Caco-2 (cell line): Measurements from ENCODE around the gene DENND2C. TPM values are rescaled to one million over a fixed set of nuclear protein-coding genes. Genes with fewer than 3 reads are reported as not detected.

Source experiments
- BruUV-seq: library from RNA; stranded (reverse); fragments of 400-500 nt; replicated peaks from 2 replicates; lab custom pipeline; 2021; lab: Mats Ljungman, UMichigan
- CTCF ChIA-PET: fragments of 300-600 bp; sonication (Branson Sonifier 250); formaldehyde crosslinking; loops from one replicate; lab custom pipeline; 2022; ENCODE audit warnings: antibody characterized with exemption; lab: Charles Lee
- POLR2A ChIA-PET: fragments of 300-600 bp; sonication (Branson Sonifier 250); formaldehyde crosslinking; loops from one replicate; lab custom pipeline; 2022; ENCODE audit warnings: antibody characterized with exemption; lab: Charles Lee
- DNase-seq, 2 experiments: peaks; one replicate each; pipeline versions ENCODE4 v3.0.0 to v3.0.0-alpha.2; 2020 to 2022
- H3K27me3 ChIP-seq: replicated peaks from 2 replicates; pipeline ENCODE4 v1.6.0; 2011; ENCODE audit warnings: low read length; ENCODE audit not compliant: control insufficient read depth, insufficient read depth
- H3K36me3 ChIP-seq: 2 replicates; pipeline ENCODE4 v1.5.1; 2011; ENCODE audit warnings: low read length; ENCODE audit not compliant: control insufficient read depth, insufficient read depth
- H3K4me1 ChIP-seq: fragments of 250-450 bp; sonication (Bioruptor Pico); 2 replicates; pipeline ENCODE4 v1.5.1; 2020; ENCODE audit warnings: mild to moderate bottlenecking
- H3K4me3 ChIP-seq: 2 replicates; pipeline ENCODE4 v1.5.1; 2011; ENCODE audit warnings: low read depth, mild to moderate bottlenecking, control low read depth, low read length
- H3K9me3 ChIP-seq: fragments of 250-450 bp; sonication (Bioruptor Pico); 2 replicates; pipeline ENCODE4 v1.5.1; 2020; ENCODE audit warnings: mild to moderate bottlenecking, moderate library complexity
- H3K27ac Mint-ChIP-seq: one replicate; pipeline ENCODE4 v1.8.0; 2022; ENCODE audit warnings: mixed read lengths; ENCODE audit not compliant: unreplicated experiment
- H3K27me3 Mint-ChIP-seq: one replicate; pipeline ENCODE4 v1.8.0; 2022; ENCODE audit warnings: mixed read lengths; ENCODE audit not compliant: insufficient read depth, unreplicated experiment
- H3K36me3 Mint-ChIP-seq: one replicate; pipeline ENCODE4 v1.8.0; 2022; ENCODE audit warnings: mild to moderate bottlenecking, mixed read lengths; ENCODE audit not compliant: insufficient read depth, unreplicated experiment
- H3K4me1 Mint-ChIP-seq: one replicate; pipeline ENCODE4 v1.8.0; 2022; ENCODE audit warnings: low read depth, mixed read lengths; ENCODE audit not compliant: unreplicated experiment
- H3K4me3 Mint-ChIP-seq: one replicate; pipeline ENCODE4 v1.8.0; 2022; ENCODE audit warnings: mild to moderate bottlenecking, moderate library complexity, mixed read lengths; ENCODE audit not compliant: unreplicated experiment
- H3K9me3 Mint-ChIP-seq: one replicate; pipeline ENCODE4 v1.8.0; 2022; ENCODE audit warnings: mixed read lengths; ENCODE audit not compliant: unreplicated experiment
- intact Hi-C: fragments of 100-400 bp; cut with micrococcal nuclease; formaldehyde crosslinking; loops from one replicate; pipeline ENCODE4 v1.10.0; 2022; ENCODE audit not compliant: unreplicated experiment
- total RNA-seq: library from RNA; stranded (reverse); gene quantifications from 2 replicates; pipeline ENCODE4 v1.2.3, GENCODE V29; 2022
- TF ChIP-seq, protein P1 (sequence below), 2 experiments: fragments of 200-600 bp in 1 of 2; IDR thresholded peaks; 1 replicate in 1 of 2; 2 replicates in 1 of 2; pipeline versions ENCODE4 v1.5.1 to v1.8.0; 2011 to 2022; ENCODE audit warnings: antibody characterized with exemption in 1 of 2, control low read depth in 1 of 2, inconsistent platforms in 1 of 2, low read depth in 1 of 2, low read length in 1 of 2, mild to moderate bottlenecking in 1 of 2, moderate library complexity in 1 of 2; ENCODE audit not compliant: insufficient read depth in 1 of 2, severe bottlenecking in 1 of 2, unreplicated experiment in 1 of 2

The DENND2C gene
- total RNA-seq, 1 experiment from 2014 or later, result 1.1 TPM

DNA sequence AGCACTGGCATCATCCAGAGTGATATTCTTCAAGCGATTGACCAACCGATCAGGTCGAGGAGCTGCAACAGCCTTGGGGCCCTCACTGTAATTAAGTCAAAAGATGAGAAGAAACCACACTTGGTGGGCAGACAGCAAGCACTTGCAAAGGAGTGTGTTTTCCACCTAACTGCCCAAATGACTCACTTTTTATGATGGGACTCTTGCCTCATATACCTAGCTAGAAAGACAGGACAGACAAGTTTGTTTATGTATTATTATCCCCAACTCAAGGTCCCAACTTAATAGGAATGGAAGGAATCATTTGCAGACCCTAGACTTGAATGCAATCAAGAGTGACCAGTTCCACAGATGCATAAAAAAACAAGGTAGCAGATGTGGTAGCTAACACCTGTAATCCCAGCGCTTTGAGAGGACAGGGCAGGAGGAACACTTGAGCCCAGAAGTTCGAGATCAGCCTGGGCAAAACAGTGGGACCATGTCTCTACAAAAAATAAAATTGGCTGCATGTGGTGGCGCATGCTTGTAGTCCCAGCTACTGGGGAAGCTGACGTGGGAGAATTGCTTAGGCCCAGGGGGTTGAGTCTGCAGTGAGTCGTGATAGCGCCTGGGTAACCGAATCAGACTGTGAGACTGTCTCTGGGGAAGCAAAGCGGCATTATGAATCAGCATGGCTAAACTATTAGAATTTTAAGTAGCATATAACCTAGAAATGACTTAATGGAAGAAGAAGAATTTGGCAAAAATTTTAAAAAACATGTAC is 49.0 kb upstream of the DENND2C start:
- DNase-seq, result no peak
- H3K9me3 ChIP-seq, result no peaks in the 10 kb centered on the region
- Mint-ChIP-seq H3K4me3 (no peak overlapping the region), H3K36me3 (peaks cover 67% of the 10 kb centered on the region), H3K9me3 (no peaks in the 10 kb centered on the region), H3K27me3 (no peaks in the 10 kb centered on the region), H3K4me1 (no peaks in the 10 kb centered on the region), H3K27ac (peak overlapping the region; percentile 35)
- no peaks in the 10 kb centered on the region for H3K36me3 ChIP-seq
- peaks cover 4% of the 10 kb centered on the region; the same call in 1 of the 2 replicates for H3K4me1 ChIP-seq
- TF ChIP-seq, protein P1, sequence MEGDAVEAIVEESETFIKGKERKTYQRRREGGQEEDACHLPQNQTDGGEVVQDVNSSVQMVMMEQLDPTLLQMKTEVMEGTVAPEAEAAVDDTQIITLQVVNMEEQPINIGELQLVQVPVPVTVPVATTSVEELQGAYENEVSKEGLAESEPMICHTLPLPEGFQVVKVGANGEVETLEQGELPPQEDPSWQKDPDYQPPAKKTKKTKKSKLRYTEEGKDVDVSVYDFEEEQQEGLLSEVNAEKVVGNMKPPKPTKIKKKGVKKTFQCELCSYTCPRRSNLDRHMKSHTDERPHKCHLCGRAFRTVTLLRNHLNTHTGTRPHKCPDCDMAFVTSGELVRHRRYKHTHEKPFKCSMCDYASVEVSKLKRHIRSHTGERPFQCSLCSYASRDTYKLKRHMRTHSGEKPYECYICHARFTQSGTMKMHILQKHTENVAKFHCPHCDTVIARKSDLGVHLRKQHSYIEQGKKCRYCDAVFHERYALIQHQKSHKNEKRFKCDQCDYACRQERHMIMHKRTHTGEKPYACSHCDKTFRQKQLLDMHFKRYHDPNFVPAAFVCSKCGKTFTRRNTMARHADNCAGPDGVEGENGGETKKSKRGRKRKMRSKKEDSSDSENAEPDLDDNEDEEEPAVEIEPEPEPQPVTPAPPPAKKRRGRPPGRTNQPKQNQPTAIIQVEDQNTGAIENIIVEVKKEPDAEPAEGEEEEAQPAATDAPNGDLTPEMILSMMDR (IDR thresholded peaks at IDR 0.05; ENCODE audit: insufficient read depth in 1 of 2, low read depth in 1 of 2, low read length in 1 of 2, severe bottlenecking in 1 of 2, unreplicated experiment in 1 of 2), result no peak
- ChIA-PET CTCF (no interaction called here), POLR2A (no interaction called here)
- intact Hi-C loops, result no loop called here
- no peaks in the 10 kb centered on the region for H3K27me3 ChIP-seq
- no peak overlapping the region for H3K4me3 ChIP-seq
- BruUV-seq, result no TSS peak

DNA sequence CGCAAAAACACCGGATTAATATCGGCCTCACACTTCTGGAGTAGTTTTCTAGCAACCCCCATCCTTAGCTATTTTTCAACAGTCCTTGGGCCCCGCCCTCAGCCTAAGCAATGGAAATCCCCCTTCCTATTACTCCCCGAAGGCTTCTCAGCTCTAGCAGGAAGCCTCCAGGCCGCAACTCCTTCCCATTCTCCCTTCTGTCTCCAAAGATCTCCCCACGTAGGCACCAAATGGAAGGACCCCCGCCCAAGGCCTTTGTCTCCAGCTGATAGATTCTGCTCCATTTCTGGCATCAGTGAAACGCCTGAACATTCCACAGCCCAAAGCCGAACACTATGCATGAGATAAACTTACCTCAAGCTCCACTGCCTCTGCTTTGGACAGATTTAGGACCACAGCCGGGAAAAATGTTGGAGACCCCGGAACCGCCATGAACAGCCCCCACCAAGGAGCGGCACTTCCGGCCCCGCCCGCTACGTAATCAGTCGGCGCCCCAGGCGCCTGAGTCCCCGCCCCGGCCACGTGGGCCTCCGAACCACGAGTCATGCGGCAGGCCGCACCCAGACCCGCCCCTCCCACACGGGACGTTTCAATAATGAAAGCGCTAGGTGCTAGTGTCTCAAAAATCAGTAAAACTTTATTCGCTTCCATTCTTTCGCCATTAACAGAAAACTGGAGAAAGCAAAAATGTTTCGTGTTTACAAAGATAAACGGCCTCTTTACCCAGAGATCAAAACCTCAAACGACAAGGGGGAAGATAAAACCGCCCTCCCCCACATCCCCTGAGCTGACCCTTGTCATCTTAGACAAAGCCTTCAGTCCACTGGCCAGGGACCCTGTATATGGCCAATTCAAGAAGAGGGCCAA is 46.7 kb upstream of the DENND2C start, which contains the start of gene NRAS:
Gene NRAS, minus strand, starts transcription at position 468 of the 867 bp plus-strand sequence. CDS start 611 bp downstream, outside the sequence.
- no peaks in the 10 kb centered on the region for H3K27me3 Mint-ChIP-seq
- H3K9me3 Mint-ChIP-seq, result no peaks in the 10 kb centered on the region
- no peaks in the 10 kb centered on the region for H3K36me3 ChIP-seq
- peak within 1 kb of the TSS; percentile 89 for H3K4me3 Mint-ChIP-seq
- H3K27me3 ChIP-seq, result no peaks in the 10 kb centered on the region
- CTCF ChIA-PET, result no interaction called here
- H3K4me1 Mint-ChIP-seq, result no peaks in the 10 kb centered on the region
- TF ChIP-seq, protein P1 (IDR thresholded peaks at IDR 0.05; ENCODE audit: insufficient read depth in 1 of 2, low read depth in 1 of 2, low read length in 1 of 2, severe bottlenecking in 1 of 2, unreplicated experiment in 1 of 2), result no peak
- BruUV-seq, result no TSS peak
- POLR2A ChIA-PET, result interaction anchor here (1.0 kb wide), 1 partner anchor 64 kb away, joined by 3 read pairs; the partner anchor contains the start of gene SIKE1
- H3K27ac Mint-ChIP-seq, result peak within 1 kb of the TSS; percentile 97
- H3K4me1 ChIP-seq, result peaks cover 4% of the 10 kb centered on the region; the same call in 1 of the 2 replicates
- H3K4me3 ChIP-seq, result peak within 1 kb of the TSS; percentile 55
- H3K9me3 ChIP-seq, result no peaks in the 10 kb centered on the region
- H3K36me3 Mint-ChIP-seq, result peaks cover 60% of the 10 kb centered on the region
- peak; percentile 86 to 91 for DNase-seq
- intact Hi-C loops, result loop anchor here (1.0 kb wide), 1 partner anchor 46 kb away; the partner anchor contains the start of gene DENND2C

DNA sequence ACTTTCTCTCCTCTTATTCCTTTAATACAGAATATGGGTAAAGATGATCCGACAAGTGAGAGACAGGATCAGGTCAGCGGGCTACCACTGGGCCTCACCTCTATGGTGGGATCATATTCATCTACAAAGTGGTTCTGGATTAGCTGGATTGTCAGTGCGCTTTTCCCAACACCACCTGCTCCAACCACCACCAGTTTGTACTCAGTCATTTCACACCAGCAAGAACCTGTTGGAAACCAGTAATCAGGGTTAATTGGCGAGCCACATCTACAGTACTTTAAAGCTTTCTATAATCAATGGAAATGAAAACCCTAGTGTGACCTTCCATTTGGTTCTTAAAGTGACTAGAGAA is 46.1 kb upstream of the DENND2C start:
- Histone ChIP-seq H3K4me1 (peaks cover 4% of the 10 kb centered on the region; the same call in 1 of the 2 replicates), H3K9me3 (no peaks in the 10 kb centered on the region), H3K36me3 (no peaks in the 10 kb centered on the region), H3K4me3 (peak overlapping the region; percentile 55), H3K27me3 (no peaks in the 10 kb centered on the region)
- no peaks in the 10 kb centered on the region for H3K4me1 Mint-ChIP-seq
- BruUV-seq, result no TSS peak
- H3K9me3 Mint-ChIP-seq, result no peaks in the 10 kb centered on the region
- H3K36me3 Mint-ChIP-seq, result peaks cover 54% of the 10 kb centered on the region
- intact Hi-C loops, result loop anchor here (1.0 kb wide), 1 partner anchor 46 kb away; the partner anchor contains the start of gene DENND2C
- H3K27me3 Mint-ChIP-seq, result no peaks in the 10 kb centered on the region
- CTCF ChIA-PET, result no interaction called here
- DNase-seq, result peak in 1 of 2 experiments; percentile 2
- peak overlapping the region; percentile 97 for H3K27ac Mint-ChIP-seq
- TF ChIP-seq, protein P1 (IDR thresholded peaks at IDR 0.05; ENCODE audit: insufficient read depth in 1 of 2, low read depth in 1 of 2, low read length in 1 of 2, severe bottlenecking in 1 of 2, unreplicated experiment in 1 of 2), result no peak
- H3K4me3 Mint-ChIP-seq, result peak overlapping the region; percentile 89
- POLR2A ChIA-PET, result interaction anchor here (1.0 kb wide), 1 partner anchor 65 kb away, joined by 3 read pairs; the partner anchor contains the start of gene SIKE1
